DLD1 (cell line): Measurements from ENCODE around the gene CTNNA1.
"Not testable (repeated sequence)": the region's sequence is repeated elsewhere in the genome, so short reads cannot be mapped to it uniquely, and the experiment has no call there.

Source experiments
- in situ Hi-C: cut with HindIII; loops from 2 replicates; pipeline ENCODE4 v1.10.0; 2017; ENCODE audit warnings: low sequenced_read_pairs

The CTNNA1 gene

GRCh38 chr5:138807182-138807581, 54.0 kb downstream of the CTNNA1 start:
- in situ Hi-C loops, result no loop called here

- in situ Hi-C loops, result no loop called here
Measured at GRCh38 chr5:138809391-138809790, 56.2 kb downstream of the CTNNA1 start.

GRCh38 chr5:138810861-138811260, 57.6 kb downstream of the CTNNA1 start:
- in situ Hi-C loops, result not testable (repeated sequence)

- in situ Hi-C loops, result no loop called here
Measured at GRCh38 chr5:138815529-138815928, 62.3 kb downstream of the CTNNA1 start.

- in situ Hi-C loops, result no loop called here
Measured at GRCh38 chr5:138817241-138817640, 64.0 kb downstream of the CTNNA1 start.

GRCh38 chr5:138819081-138819480, 65.9 kb downstream of the CTNNA1 start:
- in situ Hi-C loops, result no loop called here

GRCh38 chr5:138820695-138821094, 67.5 kb downstream of the CTNNA1 start:
- in situ Hi-C loops, result no loop called here

GRCh38 chr5:138824516-138824915, 71.3 kb downstream of the CTNNA1 start:
- in situ Hi-C loops, result no loop called here

- in situ Hi-C loops, result no loop called here
Measured at GRCh38 chr5:138824924-138825863, 72.0 kb downstream of the CTNNA1 start.

GRCh38 chr5:138828556-138828955, 75.3 kb downstream of the CTNNA1 start:
- in situ Hi-C loops, result no loop called here

GRCh38 chr5:138829341-138829740, 76.1 kb downstream of the CTNNA1 start:
- in situ Hi-C loops, result no loop called here

GRCh38 chr5:138831703-138832102, 78.5 kb downstream of the CTNNA1 start:
- in situ Hi-C loops, result no loop called here

- in situ Hi-C loops, result no loop called here
Measured at GRCh38 chr5:138832218-138832617, 79.0 kb downstream of the CTNNA1 start.

- in situ Hi-C loops, result no loop called here
Measured at GRCh38 chr5:138833080-138833479, 79.9 kb downstream of the CTNNA1 start.

- in situ Hi-C loops, result no loop called here
Measured at GRCh38 chr5:138833726-138834480, 80.7 kb downstream of the CTNNA1 start.

- in situ Hi-C loops, result not testable (repeated sequence)
Measured at GRCh38 chr5:138834853-138835252, 81.6 kb downstream of the CTNNA1 start.

- in situ Hi-C loops, result no loop called here
Measured at GRCh38 chr5:138837160-138837559, 83.9 kb downstream of the CTNNA1 start.

GRCh38 chr5:138840103-138840502, 86.9 kb downstream of the CTNNA1 start:
- in situ Hi-C loops, result loop anchor here (5.0 kb wide), 1 partner anchor 53 kb away; no protein-coding TSS in a partner anchor

- in situ Hi-C loops, result loop anchor here (5.0 kb wide), 1 partner anchor 54 kb away; no protein-coding TSS in a partner anchor
Measured at GRCh38 chr5:138841531-138841930, 88.3 kb downstream of the CTNNA1 start.

GRCh38 chr5:138843316-138844124, 90.3 kb downstream of the CTNNA1 start:
- in situ Hi-C loops, result loop anchor here (5.0 kb wide), 1 partner anchor 56 kb away; no protein-coding TSS in a partner anchor

- in situ Hi-C loops, result loop anchor here (5.0 kb wide), 1 partner anchor 57 kb away; no protein-coding TSS in a partner anchor
Measured at GRCh38 chr5:138844125-138844461, 90.9 kb downstream of the CTNNA1 start.
